Hair follicular keratinocyte (primary cell): ENCODE measurements around the gene ENPP4. TPM values are rescaled to one million over a fixed set of nuclear protein-coding genes. Genes with fewer than 3 reads are reported as not detected.

ENCODE experiments used
- total RNA-seq: library from RNA; depleted of rRNA; stranded (reverse); fragments of >200 nt; gene quantifications from 2 replicates; pipeline ENCODE4 v1.2.3, GENCODE V29; 2015

Gene ENPP4, protein sequence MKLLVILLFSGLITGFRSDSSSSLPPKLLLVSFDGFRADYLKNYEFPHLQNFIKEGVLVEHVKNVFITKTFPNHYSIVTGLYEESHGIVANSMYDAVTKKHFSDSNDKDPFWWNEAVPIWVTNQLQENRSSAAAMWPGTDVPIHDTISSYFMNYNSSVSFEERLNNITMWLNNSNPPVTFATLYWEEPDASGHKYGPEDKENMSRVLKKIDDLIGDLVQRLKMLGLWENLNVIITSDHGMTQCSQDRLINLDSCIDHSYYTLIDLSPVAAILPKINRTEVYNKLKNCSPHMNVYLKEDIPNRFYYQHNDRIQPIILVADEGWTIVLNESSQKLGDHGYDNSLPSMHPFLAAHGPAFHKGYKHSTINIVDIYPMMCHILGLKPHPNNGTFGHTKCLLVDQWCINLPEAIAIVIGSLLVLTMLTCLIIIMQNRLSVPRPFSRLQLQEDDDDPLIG
- 0.08 TPM in 1 of 2 replicates, not detected in the other for total RNA-seq

DNA sequence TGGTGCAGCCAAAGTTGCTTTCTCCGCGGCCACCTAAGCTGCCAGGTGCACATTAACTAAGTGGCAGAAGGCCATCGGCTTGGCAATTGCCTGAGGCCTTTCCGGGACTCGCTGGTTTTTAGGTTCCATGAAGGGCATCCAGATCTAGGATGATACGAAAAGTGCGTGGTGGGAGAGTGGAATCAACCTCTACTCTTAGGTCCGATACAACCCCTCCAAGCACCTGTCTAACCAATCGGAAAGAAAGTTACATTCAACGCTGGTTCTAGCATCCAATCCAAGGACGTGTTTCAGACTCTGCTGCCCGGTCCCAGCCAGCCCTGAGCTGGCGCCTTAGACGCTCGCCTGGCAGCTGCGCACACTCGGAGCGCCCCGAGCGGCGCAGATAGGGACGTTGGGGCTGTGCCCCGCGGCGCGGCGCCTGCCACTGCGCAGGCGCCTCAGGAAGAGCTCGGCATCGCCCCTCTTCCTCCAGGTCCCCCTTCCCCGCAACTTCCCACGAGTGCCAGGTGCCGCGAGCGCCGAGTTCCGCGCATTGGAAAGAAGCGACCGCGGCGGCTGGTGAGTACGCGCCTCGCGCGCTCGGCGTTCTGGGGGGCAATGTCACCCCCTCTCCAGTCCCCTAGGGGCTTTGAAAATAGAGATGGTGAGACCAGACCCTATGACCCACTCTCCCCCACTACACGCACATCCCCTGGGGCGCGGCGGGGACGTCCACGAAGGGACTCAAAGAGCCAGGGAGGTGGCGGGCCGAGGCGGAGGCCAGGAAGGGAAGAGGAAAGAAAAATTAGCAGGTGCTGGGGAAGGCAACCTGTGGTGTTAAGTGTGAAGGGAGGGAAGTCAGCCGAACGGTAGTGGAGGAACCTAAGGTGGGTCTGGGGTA is at the start of gene ENPP4:
Gene ENPP4 (plus strand): TSS at position 361 of the 883 bp plus-strand sequence. CDS start 9,595 bp downstream, outside the sequence.

DNA sequence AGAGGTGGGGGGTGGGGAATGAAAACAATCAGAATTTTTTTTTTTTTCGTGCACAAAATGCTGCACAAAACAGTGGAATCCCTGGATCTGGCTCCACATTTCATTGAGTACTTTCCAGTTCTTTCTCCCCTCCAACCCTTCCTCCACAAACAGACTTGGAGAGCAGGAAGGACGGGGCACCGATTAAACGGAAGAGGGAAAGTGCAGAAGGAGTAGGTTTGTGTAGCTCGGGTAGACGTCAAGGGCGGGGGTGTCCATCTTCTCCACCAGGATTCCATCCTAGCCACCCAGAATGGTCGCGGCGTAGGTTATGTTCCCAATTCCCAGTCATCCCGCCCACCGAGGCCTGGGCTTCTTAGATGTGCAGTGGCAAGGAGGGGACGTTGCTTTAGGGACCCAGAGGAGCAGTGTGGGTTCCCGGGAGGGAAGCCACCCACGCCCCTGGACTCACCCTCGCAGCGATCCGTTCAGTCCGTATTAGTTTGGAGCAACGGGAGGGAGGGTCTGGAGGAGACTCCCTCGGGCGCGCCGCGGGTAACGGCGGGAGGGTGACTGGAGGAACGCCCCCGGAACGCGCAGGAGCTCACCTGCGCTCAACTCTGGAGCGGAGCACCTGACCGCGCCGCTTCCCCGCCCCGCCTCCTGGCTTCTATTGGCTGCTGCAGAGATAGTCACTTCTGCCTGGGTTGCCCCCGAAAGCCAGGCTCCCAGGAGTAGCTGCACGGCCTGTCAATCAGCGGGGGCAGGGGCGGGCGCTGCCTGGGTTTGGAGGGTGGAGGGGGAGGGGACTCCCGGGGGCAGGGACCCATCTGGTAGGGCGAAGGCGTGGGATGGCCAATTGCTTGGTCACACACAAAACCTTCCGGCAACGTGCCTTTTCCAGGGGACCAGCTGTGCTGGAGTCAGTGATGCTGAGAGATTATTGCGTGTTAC is 40.8 kb downstream of the ENPP4 start, which contains the start of gene ENPP5:
Gene ENPP5 (minus strand): TSS at position 624 of the 933 bp plus-strand sequence. CDS start 2,718 bp downstream, outside the sequence.

Other genes with a start within 250 kb of the ENPP4 start
- not detected in 2 replicates for gene CLIC5, start 114.1 kb upstream of the ENPP4 start, total RNA-seq
- 1.2 and 1.5 TPM in 2 replicates for gene ENPP5, start 41.0 kb downstream of the ENPP4 start, total RNA-seq